ENCODE measurements around the gene GRIP2.

The GRIP2 gene

DNA sequence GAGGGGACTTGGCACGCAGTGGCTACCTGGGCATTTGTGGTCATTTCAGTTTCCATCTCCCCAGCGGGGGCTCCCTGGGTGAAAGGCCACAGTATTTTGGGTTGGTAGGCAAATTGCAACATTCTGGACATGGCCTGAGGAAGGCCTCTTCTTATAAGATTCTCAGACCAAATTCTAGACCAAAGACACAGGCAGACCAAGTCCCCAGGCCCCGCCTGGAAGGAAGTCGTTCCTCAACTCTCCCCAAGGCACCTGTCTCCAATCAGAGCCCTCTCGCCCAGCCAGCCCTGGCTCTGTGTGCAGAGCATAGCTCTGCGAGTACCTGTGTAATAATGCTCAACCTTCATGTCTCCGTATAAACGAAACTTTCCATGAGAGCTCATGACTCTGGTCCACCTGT lies 53.1 kb downstream of the GRIP2 start:
- no peak for TF ChIP-seq SIN3A (IDR thresholded peaks at IDR 0.05; ENCODE audit: borderline replicate concordance, insufficient read depth, low read length)
- no peak for TF ChIP-seq POLR2AphosphoS5 (IDR thresholded peaks at IDR 0.05; ENCODE audit: low read depth, low read length)
- TF ChIP-seq, protein P1, sequence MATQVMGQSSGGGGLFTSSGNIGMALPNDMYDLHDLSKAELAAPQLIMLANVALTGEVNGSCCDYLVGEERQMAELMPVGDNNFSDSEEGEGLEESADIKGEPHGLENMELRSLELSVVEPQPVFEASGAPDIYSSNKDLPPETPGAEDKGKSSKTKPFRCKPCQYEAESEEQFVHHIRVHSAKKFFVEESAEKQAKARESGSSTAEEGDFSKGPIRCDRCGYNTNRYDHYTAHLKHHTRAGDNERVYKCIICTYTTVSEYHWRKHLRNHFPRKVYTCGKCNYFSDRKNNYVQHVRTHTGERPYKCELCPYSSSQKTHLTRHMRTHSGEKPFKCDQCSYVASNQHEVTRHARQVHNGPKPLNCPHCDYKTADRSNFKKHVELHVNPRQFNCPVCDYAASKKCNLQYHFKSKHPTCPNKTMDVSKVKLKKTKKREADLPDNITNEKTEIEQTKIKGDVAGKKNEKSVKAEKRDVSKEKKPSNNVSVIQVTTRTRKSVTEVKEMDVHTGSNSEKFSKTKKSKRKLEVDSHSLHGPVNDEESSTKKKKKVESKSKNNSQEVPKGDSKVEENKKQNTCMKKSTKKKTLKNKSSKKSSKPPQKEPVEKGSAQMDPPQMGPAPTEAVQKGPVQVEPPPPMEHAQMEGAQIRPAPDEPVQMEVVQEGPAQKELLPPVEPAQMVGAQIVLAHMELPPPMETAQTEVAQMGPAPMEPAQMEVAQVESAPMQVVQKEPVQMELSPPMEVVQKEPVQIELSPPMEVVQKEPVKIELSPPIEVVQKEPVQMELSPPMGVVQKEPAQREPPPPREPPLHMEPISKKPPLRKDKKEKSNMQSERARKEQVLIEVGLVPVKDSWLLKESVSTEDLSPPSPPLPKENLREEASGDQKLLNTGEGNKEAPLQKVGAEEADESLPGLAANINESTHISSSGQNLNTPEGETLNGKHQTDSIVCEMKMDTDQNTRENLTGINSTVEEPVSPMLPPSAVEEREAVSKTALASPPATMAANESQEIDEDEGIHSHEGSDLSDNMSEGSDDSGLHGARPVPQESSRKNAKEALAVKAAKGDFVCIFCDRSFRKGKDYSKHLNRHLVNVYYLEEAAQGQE (IDR thresholded peaks at IDR 0.05; ENCODE audit: insufficient read depth in 1 of 2, low read depth in 2 of 2, low read length in 2 of 2), result no peak
- no peak for TF ChIP-seq TAF1 (IDR thresholded peaks at IDR 0.05; ENCODE audit: borderline replicate concordance, insufficient read depth, low read length)
- TF ChIP-seq FOXP2 (optimal IDR thresholded peaks at IDR 0.05; ENCODE audit: borderline replicate concordance, extremely low read depth, extremely low read length, insufficient read depth), result no peak

- TF ChIP-seq, protein P1 (IDR thresholded peaks at IDR 0.05; ENCODE audit: insufficient read depth in 1 of 2, low read depth in 2 of 2, low read length in 2 of 2), result no peak
- TF ChIP-seq FOXP2 (optimal IDR thresholded peaks at IDR 0.05; ENCODE audit: borderline replicate concordance, extremely low read depth, extremely low read length, insufficient read depth) (no peak), TAF1 (IDR thresholded peaks at IDR 0.05; ENCODE audit: borderline replicate concordance, insufficient read depth, low read length) (no peak), POLR2AphosphoS5 (IDR thresholded peaks at IDR 0.05; ENCODE audit: low read depth, low read length) (no peak), SIN3A (IDR thresholded peaks at IDR 0.05; ENCODE audit: borderline replicate concordance, insufficient read depth, low read length) (no peak)
Observed at GRCh38 chr3:14486460-14486859, 53.7 kb downstream of the GRIP2 start.

- TF ChIP-seq FOXP2 (optimal IDR thresholded peaks at IDR 0.05; ENCODE audit: borderline replicate concordance, extremely low read depth, extremely low read length, insufficient read depth), result no peak
- TF ChIP-seq, protein P1 (IDR thresholded peaks at IDR 0.05; ENCODE audit: insufficient read depth in 1 of 2, low read depth in 2 of 2, low read length in 2 of 2), result no peak
- no peak for TF ChIP-seq POLR2AphosphoS5 (IDR thresholded peaks at IDR 0.05; ENCODE audit: low read depth, low read length)
- TF ChIP-seq SIN3A (IDR thresholded peaks at IDR 0.05; ENCODE audit: borderline replicate concordance, insufficient read depth, low read length), result no peak
- TF ChIP-seq TAF1 (IDR thresholded peaks at IDR 0.05; ENCODE audit: borderline replicate concordance, insufficient read depth, low read length), result no peak
Observed at GRCh38 chr3:14485981-14486380, 54.2 kb downstream of the GRIP2 start.

DNA sequence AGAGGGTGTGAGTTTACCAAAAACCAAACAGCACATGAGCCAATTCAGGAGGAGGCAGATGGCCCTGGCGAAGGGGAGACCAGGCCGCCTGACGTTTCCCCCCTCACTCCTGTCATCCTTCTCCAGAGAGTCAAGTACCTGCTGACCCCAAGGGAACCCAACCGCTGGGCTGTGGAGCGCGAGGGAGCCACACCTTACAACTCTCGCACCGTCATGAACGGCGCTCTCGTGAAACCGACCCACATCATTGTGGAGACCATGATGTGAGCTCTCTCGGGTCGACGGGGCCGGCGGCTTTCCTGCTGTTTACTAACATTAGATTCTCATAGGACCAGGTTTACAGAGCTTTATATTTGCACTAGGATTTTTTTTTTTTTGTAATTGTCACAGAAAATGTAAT lies 55.4 kb downstream of the GRIP2 start:
- TF ChIP-seq, protein P1 (IDR thresholded peaks at IDR 0.05; ENCODE audit: insufficient read depth in 1 of 2, low read depth in 2 of 2, low read length in 2 of 2), result no peak
- TF ChIP-seq SIN3A (IDR thresholded peaks at IDR 0.05; ENCODE audit: borderline replicate concordance, insufficient read depth, low read length) (no peak), TAF1 (IDR thresholded peaks at IDR 0.05; ENCODE audit: borderline replicate concordance, insufficient read depth, low read length) (no peak)

DNA sequence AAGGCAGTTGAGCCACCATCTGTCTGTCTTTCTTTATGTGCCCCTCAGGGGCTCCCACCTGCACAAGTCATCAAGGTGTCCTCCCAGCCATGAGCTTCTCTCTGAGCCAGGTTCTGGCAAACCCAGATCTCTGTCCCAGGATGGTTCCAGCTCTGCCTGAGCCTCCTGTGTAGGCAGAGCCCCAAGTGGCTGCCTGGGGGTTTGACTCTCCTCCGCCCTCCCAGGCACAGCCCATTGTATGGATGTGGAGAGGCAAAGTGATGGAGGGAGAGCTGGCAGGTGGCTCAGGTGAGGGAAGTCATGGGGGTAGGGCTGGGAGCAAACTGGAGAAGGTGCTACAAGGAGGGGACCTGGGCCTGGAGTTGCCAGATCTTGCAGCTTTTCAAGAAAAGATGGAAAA lies 56.9 kb downstream of the GRIP2 start:
- TF ChIP-seq FOXP2 (optimal IDR thresholded peaks at IDR 0.05; ENCODE audit: borderline replicate concordance, extremely low read depth, extremely low read length, insufficient read depth), result no peak
- no peak for TF ChIP-seq POLR2AphosphoS5 (IDR thresholded peaks at IDR 0.05; ENCODE audit: low read depth, low read length)
- TF ChIP-seq TAF1 (IDR thresholded peaks at IDR 0.05; ENCODE audit: borderline replicate concordance, insufficient read depth, low read length), result no peak
- TF ChIP-seq, protein P1 (IDR thresholded peaks at IDR 0.05; ENCODE audit: insufficient read depth in 1 of 2, low read depth in 2 of 2, low read length in 2 of 2), result no peak
- no peak for TF ChIP-seq SIN3A (IDR thresholded peaks at IDR 0.05; ENCODE audit: borderline replicate concordance, insufficient read depth, low read length)

Measured in PFSK-1 (cell line).